Lung (tissue), 16 donors: ENCODE data around the gene TXNDC9. TPM values are rescaled to one million over a fixed set of nuclear protein-coding genes. Genes with fewer than 3 reads are reported as not detected.

Experiments
- ATAC-seq: fragments of 200-7000 bp; cut with Tn5 transposase; one replicate; pipeline ENCODE4 v1.9.1; 2020; ENCODE audit warnings: moderate number of reproducible peaks; ENCODE audit not compliant: insufficient read depth, low FRiP score
- DNase-seq, 3 donors: peaks; one replicate each; pipeline ENCODE4 v3.0.0-alpha.2; 2013 to 2017
- H3K27ac ChIP-seq, 2 donors: one replicate each; pipeline ENCODE4 v1.5.1; 2013; ENCODE audit warnings: mild to moderate bottlenecking in 2 of 2, moderate library complexity in 2 of 2, control low read depth in 1 of 2, inconsistent platforms in 1 of 2, low read depth in 1 of 2, low read length in 1 of 2
- H3K27me3 ChIP-seq, 3 donors: one replicate each; pipeline ENCODE4 v1.5.1; 2013; ENCODE audit warnings: low read length in 2 of 3; ENCODE audit not compliant: control insufficient read depth in 3 of 3, insufficient read depth in 3 of 3
- H3K36me3 ChIP-seq, 4 donors: one replicate each; pipeline ENCODE4 v1.5.1; 2013; ENCODE audit warnings: low read length in 4 of 4, mild to moderate bottlenecking in 1 of 4, moderate library complexity in 1 of 4; ENCODE audit not compliant: control insufficient read depth in 4 of 4, insufficient read depth in 4 of 4
- H3K4me1 ChIP-seq, 5 donors: one replicate each; pipeline ENCODE4 v1.5.1; 2013; ENCODE audit warnings: low read length in 5 of 5, mild to moderate bottlenecking in 2 of 5, moderate library complexity in 1 of 5; ENCODE audit not compliant: control insufficient read depth in 5 of 5, insufficient read depth in 5 of 5
- H3K4me3 ChIP-seq: one replicate; pipeline ENCODE4 v1.5.1; 2013; ENCODE audit warnings: mild to moderate bottlenecking, control low read depth, moderate library complexity
- H3K9ac ChIP-seq, 2 donors: one replicate each; pipeline ENCODE4 v1.5.1; 2013; ENCODE audit warnings: low read length in 2 of 2, control low read depth in 1 of 2; ENCODE audit not compliant: insufficient read depth in 1 of 2
- H3K9me3 ChIP-seq, 4 donors: one replicate each; pipeline ENCODE4 v1.5.1; 2013; ENCODE audit warnings: low read length in 3 of 4, mild to moderate bottlenecking in 1 of 4, moderate library complexity in 1 of 4; ENCODE audit not compliant: control insufficient read depth in 4 of 4, insufficient read depth in 3 of 4
- CTCF ChIP-seq: IDR thresholded peaks from 2 replicates; pipeline ENCODE4 v1.5.1; 2012; ENCODE audit warnings: mild to moderate bottlenecking; ENCODE audit errors: control extremely low read depth, extremely low read depth
- WGBS, 2 donors: extraction: QIAGEN DNeasy Blood & Tissue Kit; methylation state at CpG; one replicate each; pipeline ENCODE4 v1.1.7; 2013; 5-methylcytosine and 5-hydroxymethylcytosine counted together
- long read RNA-seq, 5 donors: transcript quantifications; one replicate each; lab custom pipeline, GENCODE V29; 2026
- polyA plus RNA-seq, 2 donors: library from polyadenylated mRNA; stranded (reverse); fragments of 200-250 nt; gene quantifications; one replicate each; pipeline ENCODE4 v1.2.1, GENCODE V29; 2013
- total RNA-seq, 2 donors: library from RNA; depleted of rRNA in 1 of 2; stranded (reverse); fragments of >200 nt in 1 of 2; gene quantifications; one replicate each; pipeline ENCODE4 v1.2.1, GENCODE V29; 2014 to 2021
- donor health status: control.
- donor health status: control.
- donor health status: Bipolar disorder and iron deficiency.
- donor health status: healthy.
- donor health status: DM: yes; HTN: yes; CAD: no.

The TXNDC9 gene
- total RNA-seq, result 10 to 100 TPM; 25.0 to 29.8 TPM
- polyA plus RNA-seq, result 10 to 100 TPM; 20.9 to 32.3 TPM
- long read RNA-seq, donor 1, transcript TXNDC9-201 (5 exons, 1,637 nt), result major isoform, 16 of 19 reads
- long read RNA-seq, donor 1, partial matches to known transcripts, result 0 of 19 reads
- long read RNA-seq, donor 1, other reads (novel, unspliced or antisense), result 0 of 19 reads
- long read RNA-seq, donor 2, transcript TXNDC9-201 (5 exons, 1,637 nt), result major isoform, 6 of 16 reads
- long read RNA-seq, donor 2, partial matches to known transcripts, result 6 of 16 reads
- long read RNA-seq, donor 2, other reads (novel, unspliced or antisense), result 0 of 16 reads
- long read RNA-seq, donor 3, transcript TXNDC9-201 (5 exons, 1,637 nt), result major isoform, 6 of 156 reads
- long read RNA-seq, donor 3, partial matches to known transcripts, result 146 of 156 reads
- long read RNA-seq, donor 3, other reads (novel, unspliced or antisense), result 0 of 156 reads
- long read RNA-seq, donor 4, transcript TXNDC9-201 (5 exons, 1,637 nt), result major isoform, 5 of 294 reads
- long read RNA-seq, donor 4, partial matches to known transcripts, result 230 of 294 reads
- long read RNA-seq, donor 4, other reads (novel, unspliced or antisense), result 54 of 294 reads
- long read RNA-seq, donor 5, transcript TXNDC9-201 (5 exons, 1,637 nt), result major isoform, 22 of 706 reads
- long read RNA-seq, donor 5, transcript TXNDC9-202 (4 exons, 1,111 nt), result minor isoform, 8 of 706 reads
- long read RNA-seq, donor 5, partial matches to known transcripts, result 675 of 706 reads
- long read RNA-seq, donor 5, other reads (novel, unspliced or antisense), result 0 of 706 reads

GRCh38 chr2:99335911-99336803 is at the start of gene TXNDC9:
Gene TXNDC9 (minus strand): TSS chr2:99336333. CDS start chr2:99333210, 3,123 bp downstream.
- Histone ChIP-seq H3K4me3 (peak within 1 kb of the TSS; percentile 71), H3K9me3 (no peaks in the 10 kb centered on the region), H3K9ac (peak within 1 kb of the TSS; percentile 57 to 92), H3K27me3 (no peaks in the 10 kb centered on the region), H3K27ac (peak within 1 kb of the TSS; percentile 92 to 98), H3K36me3 (peaks cover 0 to 8% (median 6%) of the 10 kb centered on the region in 4 donors), H3K4me1 (peaks cover 2 to 22% (median 5%) of the 10 kb centered on the region in 5 donors)
- peak; percentile 90 for ATAC-seq
- no peak for TF ChIP-seq CTCF
- DNase-seq, result peak; percentile 99 to 100 (median 100)
- WGBS, 2 donors, result 0% methylated on average over 60 of the region's 60 CpGs

GRCh38 chr2:99382143-99382542 is 46.0 kb upstream of the TXNDC9 start:
- no peak for TF ChIP-seq CTCF
- ATAC-seq (no peak), DNase-seq (no peak)
- Histone ChIP-seq H3K9ac (no peak overlapping the region), H3K27me3 (no peaks in the 10 kb centered on the region), H3K36me3 (peaks cover 9 to 39% (median 23%) of the 10 kb centered on the region in 4 donors), H3K4me3 (no peak overlapping the region), H3K9me3 (peaks cover 0 to 2% (median 0%) of the 10 kb centered on the region in 4 donors), H3K4me1 (no peaks in the 10 kb centered on the region), H3K27ac (no peak overlapping the region)
- WGBS, 2 donors, result 95 to 97% methylated on average over 2 of the region's 2 CpGs

- peaks cover 0 to 2% (median 0%) of the 10 kb centered on the region in 4 donors for H3K9me3 ChIP-seq
- ATAC-seq, result no peak
- H3K36me3 ChIP-seq, result peaks cover 4 to 41% (median 29%) of the 10 kb centered on the region in 4 donors
- H3K9ac ChIP-seq, result no peak overlapping the region
- no peak for TF ChIP-seq CTCF
- no peaks in the 10 kb centered on the region for H3K27me3 ChIP-seq
- WGBS, 2 donors, result 89 to 93% methylated on average over 3 of the region's 3 CpGs
- DNase-seq, result no peak
- H3K4me1 ChIP-seq, result no peaks in the 10 kb centered on the region
- H3K4me3 ChIP-seq, result no peak overlapping the region
- H3K27ac ChIP-seq, result no peak overlapping the region
Measured at GRCh38 chr2:99380376-99381010, 44.4 kb upstream of the TXNDC9 start.
